Nephron (organoid): ENCODE results near the gene ZBTB12.
"Not testable (repeated sequence)": the region's sequence is repeated elsewhere in the genome, so short reads cannot be mapped to it uniquely, and the experiment has no call there.

Source experiments
- H3K27ac Mint-ChIP-seq, 3 experiments: 2 replicates each; pipeline ENCODE4 v1.8.0; 2020; ENCODE audit warnings: mixed read lengths in 3 of 3, mild to moderate bottlenecking in 2 of 3, moderate library complexity in 1 of 3
- H3K27me3 Mint-ChIP-seq: 2 replicates; pipeline ENCODE4 v1.8.0; 2021; ENCODE audit warnings: low read depth, mild to moderate bottlenecking, moderate library complexity, mixed read lengths
- H3K36me3 Mint-ChIP-seq: 2 replicates; pipeline ENCODE4 v1.8.0; 2020; ENCODE audit warnings: low read depth, mixed read lengths
- H3K4me1 Mint-ChIP-seq: 2 replicates; pipeline ENCODE4 v1.8.0; 2020; ENCODE audit warnings: mixed read lengths
- H3K4me3 Mint-ChIP-seq, 3 experiments: 2 replicates each; pipeline ENCODE4 v1.8.0; 2020; ENCODE audit warnings: mild to moderate bottlenecking in 3 of 3, mixed read lengths in 3 of 3, moderate library complexity in 2 of 3
- H3K9me3 Mint-ChIP-seq: 2 replicates; pipeline ENCODE4 v1.8.0; 2020; ENCODE audit warnings: mixed read lengths
- TF ChIP-seq, protein P1 (sequence below), 3 experiments: fragments of 200-600 bp; sonication (generic); IDR thresholded peaks; one replicate each; pipeline ENCODE4 v1.5.0; 2021; ENCODE audit warnings: antibody characterized with exemption in 3 of 3; ENCODE audit not compliant: unreplicated experiment in 3 of 3

ZBTB12 gene

GRCh38 chr6:31940256-31940664 is 38.4 kb upstream of the ZBTB12 start:
- no peak overlapping the region for H3K4me3 Mint-ChIP-seq
- no peaks in the 10 kb centered on the region for H3K36me3 Mint-ChIP-seq
- peak overlapping the region; percentile 70 to 82 (median 72) for H3K27ac Mint-ChIP-seq
- H3K27me3 Mint-ChIP-seq, result peaks cover 10% of the 10 kb centered on the region
- H3K4me1 Mint-ChIP-seq, result peaks cover 7% of the 10 kb centered on the region
- no peaks in the 10 kb centered on the region for H3K9me3 Mint-ChIP-seq
- TF ChIP-seq, protein P1, sequence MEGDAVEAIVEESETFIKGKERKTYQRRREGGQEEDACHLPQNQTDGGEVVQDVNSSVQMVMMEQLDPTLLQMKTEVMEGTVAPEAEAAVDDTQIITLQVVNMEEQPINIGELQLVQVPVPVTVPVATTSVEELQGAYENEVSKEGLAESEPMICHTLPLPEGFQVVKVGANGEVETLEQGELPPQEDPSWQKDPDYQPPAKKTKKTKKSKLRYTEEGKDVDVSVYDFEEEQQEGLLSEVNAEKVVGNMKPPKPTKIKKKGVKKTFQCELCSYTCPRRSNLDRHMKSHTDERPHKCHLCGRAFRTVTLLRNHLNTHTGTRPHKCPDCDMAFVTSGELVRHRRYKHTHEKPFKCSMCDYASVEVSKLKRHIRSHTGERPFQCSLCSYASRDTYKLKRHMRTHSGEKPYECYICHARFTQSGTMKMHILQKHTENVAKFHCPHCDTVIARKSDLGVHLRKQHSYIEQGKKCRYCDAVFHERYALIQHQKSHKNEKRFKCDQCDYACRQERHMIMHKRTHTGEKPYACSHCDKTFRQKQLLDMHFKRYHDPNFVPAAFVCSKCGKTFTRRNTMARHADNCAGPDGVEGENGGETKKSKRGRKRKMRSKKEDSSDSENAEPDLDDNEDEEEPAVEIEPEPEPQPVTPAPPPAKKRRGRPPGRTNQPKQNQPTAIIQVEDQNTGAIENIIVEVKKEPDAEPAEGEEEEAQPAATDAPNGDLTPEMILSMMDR (IDR thresholded peaks at IDR 0.05; ENCODE audit: unreplicated experiment in 3 of 3), result no peak

DNA sequence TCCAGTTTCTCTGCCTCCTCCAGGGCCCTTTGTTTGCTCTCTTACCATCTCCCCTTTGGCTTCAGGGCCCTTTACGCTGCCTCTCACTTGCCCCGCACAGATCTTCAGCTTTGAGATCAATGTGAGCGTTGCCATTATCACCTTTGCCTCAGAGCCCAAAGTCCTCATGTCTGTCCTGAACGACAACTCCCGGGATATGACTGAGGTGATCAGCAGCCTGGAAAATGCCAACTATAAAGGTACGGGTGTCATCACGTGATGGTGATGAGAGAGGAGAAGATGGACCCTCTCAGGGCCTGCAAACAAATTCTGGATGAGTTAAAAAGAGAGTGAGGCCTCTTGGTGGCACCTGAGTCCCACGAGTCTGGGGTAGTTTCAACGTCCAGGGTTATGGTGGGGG is 33.9 kb upstream of the ZBTB12 start:
- Mint-ChIP-seq H3K27me3 (peaks cover 5% of the 10 kb centered on the region), H3K4me3 (no peak overlapping the region), H3K36me3 (no peaks in the 10 kb centered on the region), H3K27ac (no peak overlapping the region), H3K9me3 (no peaks in the 10 kb centered on the region), H3K4me1 (peaks cover 7% of the 10 kb centered on the region)
- TF ChIP-seq, protein P1 (IDR thresholded peaks at IDR 0.05; ENCODE audit: unreplicated experiment in 3 of 3), result no peak

DNA sequence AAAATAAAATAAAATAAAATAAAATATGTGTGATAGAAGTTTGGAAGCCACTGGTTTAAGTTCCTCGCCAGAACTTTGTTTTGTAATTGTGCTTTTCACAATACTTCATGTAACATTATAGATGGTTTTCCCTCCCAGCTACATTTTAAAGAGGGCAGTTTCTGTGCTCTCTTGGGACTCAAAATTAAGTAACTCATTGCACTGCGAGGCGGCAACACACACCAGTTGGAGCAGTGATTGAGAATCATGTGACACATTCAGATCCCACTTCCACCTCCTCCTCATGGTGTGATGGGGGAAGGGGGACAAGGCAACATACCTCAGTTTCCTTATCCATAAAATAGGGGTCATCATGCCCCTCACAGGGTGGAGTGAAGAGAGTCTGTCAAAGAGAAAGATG is 33.1 kb upstream of the ZBTB12 start:
- no peaks in the 10 kb centered on the region for H3K9me3 Mint-ChIP-seq
- no peaks in the 10 kb centered on the region for H3K4me1 Mint-ChIP-seq
- TF ChIP-seq, protein P1 (IDR thresholded peaks at IDR 0.05; ENCODE audit: unreplicated experiment in 3 of 3), result no peak
- no peak overlapping the region for H3K4me3 Mint-ChIP-seq
- no peak overlapping the region for H3K27ac Mint-ChIP-seq
- H3K27me3 Mint-ChIP-seq, result no peaks in the 10 kb centered on the region
- H3K36me3 Mint-ChIP-seq, result no peaks in the 10 kb centered on the region

GRCh38 chr6:31933537-31933936 is 31.7 kb upstream of the ZBTB12 start:
- Mint-ChIP-seq H3K27me3 (peaks cover 3% of the 10 kb centered on the region), H3K9me3 (no peaks in the 10 kb centered on the region), H3K36me3 (no peaks in the 10 kb centered on the region), H3K4me1 (peaks cover 3% of the 10 kb centered on the region), H3K4me3 (no peak overlapping the region), H3K27ac (no peak overlapping the region)
- TF ChIP-seq, protein P1 (IDR thresholded peaks at IDR 0.05; ENCODE audit: unreplicated experiment in 3 of 3), result no peak

- H3K27me3 Mint-ChIP-seq, H3K4me3 Mint-ChIP-seq, H3K4me1 Mint-ChIP-seq, H3K27ac Mint-ChIP-seq, H3K36me3 Mint-ChIP-seq, H3K9me3 Mint-ChIP-seq: not testable (repeated sequence)
These were observed 30.3 kb upstream of the ZBTB12 start for GRCh38 chr6:31932137-31932536.

DNA sequence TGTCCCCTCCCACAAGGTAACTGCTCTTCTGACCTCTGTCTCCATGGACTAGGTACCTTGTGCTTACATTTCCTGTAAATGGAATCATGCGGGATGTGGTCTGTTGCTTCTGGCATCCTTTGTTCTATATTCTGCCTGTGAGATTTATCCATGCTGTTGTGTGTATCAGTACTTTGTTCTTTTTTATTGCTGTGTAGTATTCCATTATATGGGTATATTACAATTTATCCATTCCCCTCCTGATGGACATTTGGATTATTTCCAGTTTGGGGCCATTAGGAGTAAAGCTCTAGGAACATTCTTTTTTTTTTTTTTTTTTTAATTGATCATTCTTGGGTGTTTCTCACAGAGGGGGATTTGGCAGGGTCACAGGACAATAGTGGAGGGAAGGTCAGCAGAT is 29.1 kb upstream of the ZBTB12 start:
- no peaks in the 10 kb centered on the region for H3K36me3 Mint-ChIP-seq
- no peaks in the 10 kb centered on the region for H3K9me3 Mint-ChIP-seq
- H3K4me1 Mint-ChIP-seq, result peaks cover 10% of the 10 kb centered on the region
- TF ChIP-seq, protein P1 (IDR thresholded peaks at IDR 0.05; ENCODE audit: unreplicated experiment in 3 of 3), result no peak
- no peak overlapping the region for H3K27ac Mint-ChIP-seq
- peaks cover 6% of the 10 kb centered on the region for H3K27me3 Mint-ChIP-seq
- H3K4me3 Mint-ChIP-seq, result no peak overlapping the region

DNA sequence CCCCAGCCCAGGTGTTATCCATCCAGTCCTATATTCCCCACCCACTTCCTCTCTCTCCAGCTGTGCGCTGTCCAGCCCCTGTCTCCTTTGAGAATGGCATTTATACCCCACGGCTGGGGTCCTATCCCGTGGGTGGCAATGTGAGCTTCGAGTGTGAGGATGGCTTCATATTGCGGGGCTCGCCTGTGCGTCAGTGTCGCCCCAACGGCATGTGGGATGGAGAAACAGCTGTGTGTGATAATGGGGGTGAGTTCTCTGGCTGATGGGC is 26.7 kb upstream of the ZBTB12 start:
- H3K27me3 Mint-ChIP-seq, result peaks cover 6% of the 10 kb centered on the region
- no peak overlapping the region for H3K4me3 Mint-ChIP-seq
- peaks cover 10% of the 10 kb centered on the region for H3K4me1 Mint-ChIP-seq
- no peaks in the 10 kb centered on the region for H3K36me3 Mint-ChIP-seq
- H3K27ac Mint-ChIP-seq, result no peak overlapping the region
- TF ChIP-seq, protein P1 (IDR thresholded peaks at IDR 0.05; ENCODE audit: unreplicated experiment in 3 of 3), result no peak
- H3K9me3 Mint-ChIP-seq, result no peaks in the 10 kb centered on the region
